Activated naive CD4-positive, alpha-beta T cell treated with anti-CD3 and anti-CD28 coated beads, Interleukin-2, amount 10 ng/mL, durations not matched to agents 7 days and 5 days (primary cell): ENCODE measurements around the gene MMP14.
"Not testable (repeated sequence)": the region's sequence is repeated elsewhere in the genome, so short reads cannot be mapped to it uniquely, and the experiment has no call there.

Experiments
- CTCF ChIA-PET: fragments of 350-600 bp; sonication (Branson Sonifier 250); formaldehyde crosslinking; loops from one replicate; lab custom pipeline; 2021; ENCODE audit warnings: antibody characterized with exemption; lab: Charles Lee
- DNase-seq: peaks from one replicate; pipeline ENCODE4 v3.0.0-alpha.2; 2020
- H3K27ac Mint-ChIP-seq: one replicate; pipeline ENCODE4 v1.8.0; 2021; ENCODE audit warnings: mild to moderate bottlenecking, moderate library complexity, mixed read lengths
- H3K27me3 Mint-ChIP-seq: one replicate; pipeline ENCODE4 v1.8.0; 2021; ENCODE audit warnings: mild to moderate bottlenecking, mixed read lengths
- H3K36me3 Mint-ChIP-seq: one replicate; pipeline ENCODE4 v1.8.0; 2021; ENCODE audit warnings: mixed read lengths
- H3K4me1 Mint-ChIP-seq: one replicate; pipeline ENCODE4 v1.8.0; 2021; ENCODE audit warnings: mixed read lengths
- H3K4me3 Mint-ChIP-seq: one replicate; pipeline ENCODE4 v1.8.0; 2021; ENCODE audit warnings: mild to moderate bottlenecking, moderate library complexity, mixed read lengths
- H3K9me3 Mint-ChIP-seq: one replicate; pipeline ENCODE4 v1.8.0; 2021; ENCODE audit warnings: mixed read lengths

MMP14 gene

GRCh38 chr14:22850944-22851764 is 14.8 kb downstream of the MMP14 start:
- H3K36me3 Mint-ChIP-seq, result no peaks in the 10 kb centered on the region
- peaks cover 32% of the 10 kb centered on the region for H3K4me1 Mint-ChIP-seq
- no peak overlapping the region for H3K27ac Mint-ChIP-seq
- no peak overlapping the region for H3K4me3 Mint-ChIP-seq
- peaks cover 75% of the 10 kb centered on the region for H3K27me3 Mint-ChIP-seq
- CTCF ChIA-PET, result interaction anchor here (1.2 to 6.1 kb wide), 11 partner anchors 13 to 279 kb away, joined by 3 to 224 read pairs (median 17); partner anchors contain the start of genes ABHD4 and MRPL52
- peak; percentile 42 for DNase-seq
- no peaks in the 10 kb centered on the region for H3K9me3 Mint-ChIP-seq

- not testable (repeated sequence) for H3K4me3 Mint-ChIP-seq, DNase-seq, H3K36me3 Mint-ChIP-seq, H3K27ac Mint-ChIP-seq, H3K9me3 Mint-ChIP-seq
- Mint-ChIP-seq H3K27me3 (peaks cover 75% of the 10 kb centered on the region), H3K4me1 (peaks cover 34% of the 10 kb centered on the region)
- CTCF ChIA-PET, result interaction anchor here (0.6 to 6.1 kb wide), 28 partner anchors 8 to 1103 kb away, joined by 3 to 224 read pairs (median 6); partner anchors contain the start of genes ABHD4, DAD1 and MRPL52
Observed at GRCh38 chr14:22852178-22852577, 15.8 kb downstream of the MMP14 start.

- Mint-ChIP-seq H3K27me3 (peaks cover 77% of the 10 kb centered on the region), H3K27ac (no peak overlapping the region), H3K4me1 (peaks cover 36% of the 10 kb centered on the region), H3K9me3 (no peaks in the 10 kb centered on the region), H3K4me3 (no peak overlapping the region), H3K36me3 (no peaks in the 10 kb centered on the region)
- CTCF ChIA-PET, result interaction anchor here (0.6 to 6.1 kb wide), 25 partner anchors 8 to 1104 kb away, joined by 3 to 224 read pairs (median 5); partner anchors contain the start of genes DAD1 and MRPL52
- DNase-seq, result no peak
Observed at GRCh38 chr14:22852599-22852939, 16.2 kb downstream of the MMP14 start.

GRCh38 chr14:22852940-22853767 is 16.8 kb downstream of the MMP14 start:
- CTCF ChIA-PET, result interaction anchor here (0.6 to 6.1 kb wide), 26 partner anchors 9 to 875 kb away, joined by 3 to 224 read pairs (median 4); partner anchors contain the start of genes DAD1 and MRPL52
- Mint-ChIP-seq H3K4me1 (peaks cover 39% of the 10 kb centered on the region), H3K27me3 (peaks cover 77% of the 10 kb centered on the region), H3K36me3 (no peaks in the 10 kb centered on the region), H3K9me3 (no peaks in the 10 kb centered on the region), H3K27ac (peak overlapping the region; percentile 49), H3K4me3 (peak overlapping the region; percentile 72)
- DNase-seq, result peak; percentile 93

GRCh38 chr14:22854296-22854695 is 17.9 kb downstream of the MMP14 start:
- not testable (repeated sequence) for H3K27ac Mint-ChIP-seq, H3K36me3 Mint-ChIP-seq, DNase-seq, H3K9me3 Mint-ChIP-seq, H3K4me3 Mint-ChIP-seq
- Mint-ChIP-seq H3K27me3 (peaks cover 77% of the 10 kb centered on the region), H3K4me1 (peaks cover 49% of the 10 kb centered on the region)
- CTCF ChIA-PET, result interaction anchor here (0.6 to 6.1 kb wide), 16 partner anchors 8 to 733 kb away, joined by 3 to 224 read pairs (median 8); partner anchors contain the start of gene MRPL52

- DNase-seq, result no peak
- H3K36me3 Mint-ChIP-seq, result peaks cover 1% of the 10 kb centered on the region
- H3K27me3 Mint-ChIP-seq, result peaks cover 78% of the 10 kb centered on the region
- no peak overlapping the region for H3K27ac Mint-ChIP-seq
- no peaks in the 10 kb centered on the region for H3K9me3 Mint-ChIP-seq
- CTCF ChIA-PET, result interaction anchor here (0.6 to 6.1 kb wide), 18 partner anchors 11 to 299 kb away, joined by 3 to 224 read pairs (median 4); no protein-coding TSS in a partner anchor
- H3K4me3 Mint-ChIP-seq, result no peak overlapping the region
- H3K4me1 Mint-ChIP-seq, result peaks cover 49% of the 10 kb centered on the region
Observed at GRCh38 chr14:22854963-22855724, 18.8 kb downstream of the MMP14 start.

GRCh38 chr14:22856428-22856827 is 20.0 kb downstream of the MMP14 start:
- no peak for DNase-seq
- CTCF ChIA-PET, result interaction anchor here (3.3 to 6.0 kb wide), 2 partner anchors 34 to 44 kb away, joined by 18 to 51 read pairs; no protein-coding TSS in a partner anchor
- no peak overlapping the region for H3K4me3 Mint-ChIP-seq

GRCh38 chr14:22860377-22860776 is 24.0 kb downstream of the MMP14 start:
- not testable (repeated sequence) for H3K27ac Mint-ChIP-seq, H3K36me3 Mint-ChIP-seq, H3K4me3 Mint-ChIP-seq, H3K9me3 Mint-ChIP-seq, DNase-seq
- H3K27me3 Mint-ChIP-seq, result peaks cover 70% of the 10 kb centered on the region
- CTCF ChIA-PET, result interaction anchor here (0.6 to 2.8 kb wide), 6 partner anchors 12 to 234 kb away, joined by 3 to 16 read pairs (median 4); partner anchors contain the start of gene ACIN1
- H3K4me1 Mint-ChIP-seq, result peaks cover 22% of the 10 kb centered on the region

More at GRCh38 chr14:22856428-22856827, 20.0 kb downstream of the MMP14 start:
- Mint-ChIP-seq H3K36me3 (peaks cover 3% of the 10 kb centered on the region), H3K27ac (no peak overlapping the region), H3K27me3 (peaks cover 81% of the 10 kb centered on the region), H3K4me1 (peaks cover 44% of the 10 kb centered on the region), H3K9me3 (peaks cover 2% of the 10 kb centered on the region)

- peaks cover 10% of the 10 kb centered on the region for H3K36me3 Mint-ChIP-seq
- no peak overlapping the region for H3K27ac Mint-ChIP-seq
- DNase-seq, result no peak
- peaks cover 66% of the 10 kb centered on the region for H3K27me3 Mint-ChIP-seq
- no peak overlapping the region for H3K4me3 Mint-ChIP-seq
- H3K4me1 Mint-ChIP-seq, result peaks cover 15% of the 10 kb centered on the region
- H3K9me3 Mint-ChIP-seq, result peaks cover 7% of the 10 kb centered on the region
- CTCF ChIA-PET, result interaction anchor here (0.6 to 2.9 kb wide), 4 partner anchors 8 to 406 kb away, joined by 3 to 14 read pairs (median 6); no protein-coding TSS in a partner anchor
Observed at GRCh38 chr14:22861651-22862050, 25.3 kb downstream of the MMP14 start.

- H3K27ac Mint-ChIP-seq, result no peak overlapping the region
- CTCF ChIA-PET, result interaction anchor here (0.6 to 1.1 kb wide), 2 partner anchors 65 to 294 kb away, joined by 3 read pairs; no protein-coding TSS in a partner anchor
- H3K4me3 Mint-ChIP-seq, result no peak overlapping the region
- peaks cover 36% of the 10 kb centered on the region for H3K27me3 Mint-ChIP-seq
- H3K4me1 Mint-ChIP-seq, result peaks cover 6% of the 10 kb centered on the region
- no peak for DNase-seq
- H3K36me3 Mint-ChIP-seq, result peaks cover 9% of the 10 kb centered on the region
- H3K9me3 Mint-ChIP-seq, result peaks cover 7% of the 10 kb centered on the region
Observed at GRCh38 chr14:22864979-22865378, 28.6 kb downstream of the MMP14 start.

- CTCF ChIA-PET, result interaction anchor here (0.6 to 1.1 kb wide), 3 partner anchors 64 to 294 kb away, joined by 3 read pairs; no protein-coding TSS in a partner anchor
- H3K9me3 Mint-ChIP-seq, result peaks cover 7% of the 10 kb centered on the region
- no peak for DNase-seq
- H3K27ac Mint-ChIP-seq, result no peak overlapping the region
- peaks cover 29% of the 10 kb centered on the region for H3K27me3 Mint-ChIP-seq
- no peak overlapping the region for H3K4me3 Mint-ChIP-seq
- peaks cover 9% of the 10 kb centered on the region for H3K36me3 Mint-ChIP-seq
- peaks cover 13% of the 10 kb centered on the region for H3K4me1 Mint-ChIP-seq
Observed at GRCh38 chr14:22865424-22866405, 29.3 kb downstream of the MMP14 start.

- peaks cover 17% of the 10 kb centered on the region for H3K27me3 Mint-ChIP-seq
- no peak for DNase-seq
- peaks cover 17% of the 10 kb centered on the region for H3K4me1 Mint-ChIP-seq
- CTCF ChIA-PET, result no interaction called here
- H3K9me3 Mint-ChIP-seq, result peaks cover 1% of the 10 kb centered on the region
- H3K4me3 Mint-ChIP-seq, result no peak overlapping the region
- peaks cover 3% of the 10 kb centered on the region for H3K36me3 Mint-ChIP-seq
- H3K27ac Mint-ChIP-seq, result no peak overlapping the region
Observed at GRCh38 chr14:22866874-22867273, 30.5 kb downstream of the MMP14 start.
